H1 (cell line): ENCODE results near the gene RGS9. TPM values are rescaled to one million over a fixed set of nuclear protein-coding genes. Genes with fewer than 3 reads are reported as not detected.

Experiments
- BRCA1 ChIP-seq: IDR thresholded peaks from 2 replicates; pipeline ENCODE4 v1.6.1; 2012; ENCODE audit warnings: low read depth, low read length, improper control_type of control experiment
- CEBPB ChIP-seq: IDR thresholded peaks from 2 replicates; pipeline ENCODE4 v1.6.1; 2012; ENCODE audit warnings: low read depth, low read length
- HDAC2 ChIP-seq, 2 experiments: fragments of 300-600 bp in 1 of 2; sonication (generic) in 1 of 2; IDR thresholded peaks; 2 replicates each; pipeline ENCODE4 v1.6.1; 2011 to 2012; ENCODE audit warnings: low read depth in 2 of 2, low read length in 2 of 2, mild to moderate bottlenecking in 2 of 2, moderate library complexity in 2 of 2, borderline replicate concordance in 1 of 2, inconsistent platforms in 1 of 2
- NRF1 ChIP-seq: IDR thresholded peaks from 2 replicates; pipeline ENCODE4 v1.6.1; 2011; ENCODE audit warnings: mild to moderate bottlenecking, low read depth, low read length, improper control_type of control experiment
- POLR2A ChIP-seq, 2 experiments: IDR thresholded peaks; 1 replicate in 1 of 2; 2 replicates in 1 of 2; pipeline ENCODE4 v1.6.1; 2011; ENCODE audit warnings: low read depth in 2 of 2, low read length in 2 of 2, mild to moderate bottlenecking in 2 of 2; ENCODE audit errors: control extremely low read depth in 1 of 2
- POLR2AphosphoS5 ChIP-seq: IDR thresholded peaks from 2 replicates; pipeline ENCODE4 v1.6.1; 2011; ENCODE audit warnings: low read depth, low read length
- SIRT6 ChIP-seq: IDR thresholded peaks from one replicate; pipeline ENCODE4 v1.7.1; 2012; ENCODE audit warnings: low read length, inconsistent platforms
- SIX5 ChIP-seq: IDR thresholded peaks from 2 replicates; pipeline ENCODE4 v1.6.1; 2011; ENCODE audit warnings: mild to moderate bottlenecking, low read depth, low read length
- USF2 ChIP-seq: IDR thresholded peaks from 2 replicates; pipeline ENCODE4 v1.6.1; 2011; ENCODE audit warnings: low read length, improper control_type of control experiment
- YY1 ChIP-seq: IDR thresholded peaks from 2 replicates; pipeline ENCODE4 v1.6.1; 2011; ENCODE audit warnings: low read depth, mild to moderate bottlenecking, low read length
- polyA plus RNA-seq, 7 experiments: library from polyadenylated mRNA; depleted of rRNA in 3 of 7; stranded (reverse) in 5 of 7; unstranded in 2 of 7; fragments of >200 nt in 5 of 7; fragments of 200-250 nt in 2 of 7; gene quantifications; 1 replicate in 5 of 7; 2 replicates in 1 of 7; 4 replicates in 1 of 7; pipeline versions ENCODE4 v1.2.1 to v1.2.3, GENCODE V29; 2011 to 2013; ENCODE audit warnings: missing spikeins in 2 of 7, mixed read lengths in 2 of 7
- total RNA-seq: library from RNA; stranded (reverse); fragmentation: NEBNext Ultra II Directional; extraction: Animal tissue kit (Norgen Biotek cat#: 25700); gene quantifications from 2 replicates; pipeline ENCODE4 v1.2.1, GENCODE V29; 2021
- TF ChIP-seq, protein P1 (sequence below): fragments of 300-600 bp; sonication (generic); IDR thresholded peaks from 2 replicates; pipeline ENCODE4 v1.7.1; 2012; ENCODE audit warnings: low read length, moderate library complexity, mild to moderate bottlenecking, inconsistent platforms; ENCODE audit not compliant: insufficient replicate concordance

The RGS9 gene
- total and polyA plus RNA-seq, 2 of the 8 experiments (the other 6 are each of a cell fraction or from before 2014, with no cell fraction given), result 8.9 to 20.5 TPM

DNA sequence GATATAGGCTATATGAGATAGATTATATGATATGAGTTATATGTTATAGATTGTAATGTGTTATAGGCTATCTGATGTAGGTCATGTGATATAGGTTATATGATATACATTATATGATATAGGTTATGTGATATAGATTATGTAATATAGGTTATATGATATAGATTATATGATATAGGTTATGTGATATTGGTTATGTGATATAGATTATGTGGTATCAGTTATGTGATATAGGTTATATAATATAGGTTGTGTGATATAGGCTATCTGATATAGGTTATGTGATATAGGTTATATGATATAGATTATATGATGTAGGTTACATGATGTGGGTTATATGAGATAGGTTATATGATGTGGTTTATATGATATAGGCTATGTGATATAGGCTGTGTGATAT, 68.5 kb downstream of the RGS9 start (continued):
- TF ChIP-seq, protein P1, sequence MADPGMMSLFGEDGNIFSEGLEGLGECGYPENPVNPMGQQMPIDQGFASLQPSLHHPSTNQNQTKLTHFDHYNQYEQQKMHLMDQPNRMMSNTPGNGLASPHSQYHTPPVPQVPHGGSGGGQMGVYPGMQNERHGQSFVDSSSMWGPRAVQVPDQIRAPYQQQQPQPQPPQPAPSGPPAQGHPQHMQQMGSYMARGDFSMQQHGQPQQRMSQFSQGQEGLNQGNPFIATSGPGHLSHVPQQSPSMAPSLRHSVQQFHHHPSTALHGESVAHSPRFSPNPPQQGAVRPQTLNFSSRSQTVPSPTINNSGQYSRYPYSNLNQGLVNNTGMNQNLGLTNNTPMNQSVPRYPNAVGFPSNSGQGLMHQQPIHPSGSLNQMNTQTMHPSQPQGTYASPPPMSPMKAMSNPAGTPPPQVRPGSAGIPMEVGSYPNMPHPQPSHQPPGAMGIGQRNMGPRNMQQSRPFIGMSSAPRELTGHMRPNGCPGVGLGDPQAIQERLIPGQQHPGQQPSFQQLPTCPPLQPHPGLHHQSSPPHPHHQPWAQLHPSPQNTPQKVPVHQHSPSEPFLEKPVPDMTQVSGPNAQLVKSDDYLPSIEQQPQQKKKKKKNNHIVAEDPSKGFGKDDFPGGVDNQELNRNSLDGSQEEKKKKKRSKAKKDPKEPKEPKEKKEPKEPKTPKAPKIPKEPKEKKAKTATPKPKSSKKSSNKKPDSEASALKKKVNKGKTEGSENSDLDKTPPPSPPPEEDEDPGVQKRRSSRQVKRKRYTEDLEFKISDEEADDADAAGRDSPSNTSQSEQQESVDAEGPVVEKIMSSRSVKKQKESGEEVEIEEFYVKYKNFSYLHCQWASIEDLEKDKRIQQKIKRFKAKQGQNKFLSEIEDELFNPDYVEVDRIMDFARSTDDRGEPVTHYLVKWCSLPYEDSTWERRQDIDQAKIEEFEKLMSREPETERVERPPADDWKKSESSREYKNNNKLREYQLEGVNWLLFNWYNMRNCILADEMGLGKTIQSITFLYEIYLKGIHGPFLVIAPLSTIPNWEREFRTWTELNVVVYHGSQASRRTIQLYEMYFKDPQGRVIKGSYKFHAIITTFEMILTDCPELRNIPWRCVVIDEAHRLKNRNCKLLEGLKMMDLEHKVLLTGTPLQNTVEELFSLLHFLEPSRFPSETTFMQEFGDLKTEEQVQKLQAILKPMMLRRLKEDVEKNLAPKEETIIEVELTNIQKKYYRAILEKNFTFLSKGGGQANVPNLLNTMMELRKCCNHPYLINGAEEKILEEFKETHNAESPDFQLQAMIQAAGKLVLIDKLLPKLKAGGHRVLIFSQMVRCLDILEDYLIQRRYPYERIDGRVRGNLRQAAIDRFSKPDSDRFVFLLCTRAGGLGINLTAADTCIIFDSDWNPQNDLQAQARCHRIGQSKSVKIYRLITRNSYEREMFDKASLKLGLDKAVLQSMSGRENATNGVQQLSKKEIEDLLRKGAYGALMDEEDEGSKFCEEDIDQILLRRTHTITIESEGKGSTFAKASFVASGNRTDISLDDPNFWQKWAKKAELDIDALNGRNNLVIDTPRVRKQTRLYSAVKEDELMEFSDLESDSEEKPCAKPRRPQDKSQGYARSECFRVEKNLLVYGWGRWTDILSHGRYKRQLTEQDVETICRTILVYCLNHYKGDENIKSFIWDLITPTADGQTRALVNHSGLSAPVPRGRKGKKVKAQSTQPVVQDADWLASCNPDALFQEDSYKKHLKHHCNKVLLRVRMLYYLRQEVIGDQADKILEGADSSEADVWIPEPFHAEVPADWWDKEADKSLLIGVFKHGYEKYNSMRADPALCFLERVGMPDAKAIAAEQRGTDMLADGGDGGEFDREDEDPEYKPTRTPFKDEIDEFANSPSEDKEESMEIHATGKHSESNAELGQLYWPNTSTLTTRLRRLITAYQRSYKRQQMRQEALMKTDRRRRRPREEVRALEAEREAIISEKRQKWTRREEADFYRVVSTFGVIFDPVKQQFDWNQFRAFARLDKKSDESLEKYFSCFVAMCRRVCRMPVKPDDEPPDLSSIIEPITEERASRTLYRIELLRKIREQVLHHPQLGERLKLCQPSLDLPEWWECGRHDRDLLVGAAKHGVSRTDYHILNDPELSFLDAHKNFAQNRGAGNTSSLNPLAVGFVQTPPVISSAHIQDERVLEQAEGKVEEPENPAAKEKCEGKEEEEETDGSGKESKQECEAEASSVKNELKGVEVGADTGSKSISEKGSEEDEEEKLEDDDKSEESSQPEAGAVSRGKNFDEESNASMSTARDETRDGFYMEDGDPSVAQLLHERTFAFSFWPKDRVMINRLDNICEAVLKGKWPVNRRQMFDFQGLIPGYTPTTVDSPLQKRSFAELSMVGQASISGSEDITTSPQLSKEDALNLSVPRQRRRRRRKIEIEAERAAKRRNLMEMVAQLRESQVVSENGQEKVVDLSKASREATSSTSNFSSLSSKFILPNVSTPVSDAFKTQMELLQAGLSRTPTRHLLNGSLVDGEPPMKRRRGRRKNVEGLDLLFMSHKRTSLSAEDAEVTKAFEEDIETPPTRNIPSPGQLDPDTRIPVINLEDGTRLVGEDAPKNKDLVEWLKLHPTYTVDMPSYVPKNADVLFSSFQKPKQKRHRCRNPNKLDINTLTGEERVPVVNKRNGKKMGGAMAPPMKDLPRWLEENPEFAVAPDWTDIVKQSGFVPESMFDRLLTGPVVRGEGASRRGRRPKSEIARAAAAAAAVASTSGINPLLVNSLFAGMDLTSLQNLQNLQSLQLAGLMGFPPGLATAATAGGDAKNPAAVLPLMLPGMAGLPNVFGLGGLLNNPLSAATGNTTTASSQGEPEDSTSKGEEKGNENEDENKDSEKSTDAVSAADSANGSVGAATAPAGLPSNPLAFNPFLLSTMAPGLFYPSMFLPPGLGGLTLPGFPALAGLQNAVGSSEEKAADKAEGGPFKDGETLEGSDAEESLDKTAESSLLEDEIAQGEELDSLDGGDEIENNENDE, result no peak
- TF ChIP-seq SIRT6 (no peak), USF2 (no peak), NRF1 (no peak), HDAC2 (IDR thresholded peaks at IDR 0.05; ENCODE audit: borderline replicate concordance in 1 of 2, low read depth in 2 of 2, low read length in 2 of 2) (no peak), POLR2A (IDR thresholded peaks at IDR 0.05; ENCODE audit: control extremely low read depth in 1 of 2, low read depth in 2 of 2, low read length in 2 of 2) (no peak), YY1 (no peak), CEBPB (no peak), POLR2AphosphoS5 (no peak), SIX5 (no peak), BRCA1 (no peak)
